PC-9 (cell line): ENCODE results near the gene CLDN34. TPM values are rescaled to one million over a fixed set of nuclear protein-coding genes. Genes with fewer than 3 reads are reported as not detected.

Experiments used
- BruUV-seq: library from RNA; stranded (reverse); fragments of 400-500 nt; replicated peaks from 2 replicates; lab custom pipeline; 2021; lab: Mats Ljungman, UMichigan
- CTCF ChIA-PET: fragments of 300-600 bp; sonication (Branson Sonifier 250); formaldehyde crosslinking; loops from one replicate; lab custom pipeline; 2022; ENCODE audit warnings: antibody characterized with exemption; lab: Charles Lee
- POLR2A ChIA-PET: fragments of 300-600 bp; sonication (Branson Sonifier 250); formaldehyde crosslinking; loops from one replicate; lab custom pipeline; 2022; ENCODE audit warnings: antibody characterized with exemption; ENCODE audit not compliant: unreplicated experiment; lab: Charles Lee
- DNase-seq, 2 experiments: peaks; one replicate each; pipeline versions ENCODE4 v3.0.0 to v3.0.0-alpha.2; 2015 to 2022; ENCODE audit warnings: mixed read lengths in 1 of 2
- H2AFZ ChIP-seq: fragments of 200-600 bp; sonication (generic); 2 replicates; pipeline ENCODE4 v1.8.1; 2017; ENCODE audit warnings: antibody characterized with exemption
- H3F3A ChIP-seq: fragments of 200-600 bp; sonication (generic); 2 replicates; pipeline ENCODE4 v1.8.1; 2017; ENCODE audit warnings: antibody characterized with exemption, mild to moderate bottlenecking, low read depth; ENCODE audit not compliant: insufficient read depth
- H3K27ac ChIP-seq: fragments of 200-600 bp; sonication (generic); 2 replicates; pipeline ENCODE4 v1.6.1; 2016; ENCODE audit warnings: mixed run types
- H3K27me3 ChIP-seq: fragments of 200-600 bp; sonication (generic); 2 replicates; pipeline ENCODE4 v1.6.1; 2016; ENCODE audit warnings: low read depth, mixed run types; ENCODE audit not compliant: insufficient read depth
- H3K36me3 ChIP-seq: fragments of 200-600 bp; sonication (generic); 2 replicates; pipeline ENCODE4 v1.6.1; 2016; ENCODE audit warnings: low read depth, mixed run types
- H3K4me1 ChIP-seq: fragments of 200-600 bp; sonication (generic); replicated peaks from 2 replicates; pipeline ENCODE4 v1.6.1; 2016; ENCODE audit warnings: mixed run types; ENCODE audit not compliant: insufficient read depth
- H3K4me2 ChIP-seq: fragments of 200-600 bp; sonication (generic); 2 replicates; pipeline ENCODE4 v1.6.1; 2017; ENCODE audit warnings: mixed run types
- H3K4me3 ChIP-seq: fragments of 200-600 bp; sonication (generic); 2 replicates; pipeline ENCODE4 v1.6.1; 2016; ENCODE audit warnings: mixed run types
- H3K79me2 ChIP-seq: fragments of 200-600 bp; sonication (generic); 2 replicates; pipeline ENCODE4 v1.6.1; 2017; ENCODE audit warnings: low read depth, mixed run types
- H3K9me2 ChIP-seq: fragments of 200-600 bp; sonication (generic); 2 replicates; pipeline ENCODE4 v1.8.1; 2017; ENCODE audit warnings: mild to moderate bottlenecking; ENCODE audit not compliant: insufficient read depth
- H3K9me3 ChIP-seq: fragments of 200-600 bp; sonication (generic); 2 replicates; pipeline ENCODE4 v1.8.1; 2016; ENCODE audit warnings: low read depth; ENCODE audit not compliant: insufficient read depth
- H4K20me1 ChIP-seq: fragments of 200-600 bp; sonication (generic); 2 replicates; pipeline ENCODE4 v1.8.1; 2017; ENCODE audit not compliant: insufficient read depth
- CTCF ChIP-seq: fragments of 200-600 bp; sonication (generic); conservative IDR thresholded peaks from 2 replicates; pipeline ENCODE4 v1.6.1; 2017; ENCODE audit warnings: mixed run types, antibody characterized with exemption, mild to moderate bottlenecking, moderate library complexity
- EZH2 ChIP-seq: fragments of 200-600 bp; sonication (generic); IDR thresholded peaks from 2 replicates; pipeline ENCODE4 v1.8.0; 2017; ENCODE audit warnings: antibody characterized with exemption, low read depth
- intact Hi-C: fragments of 100-400 bp; cut with micrococcal nuclease; formaldehyde crosslinking; loops from one replicate; pipeline ENCODE4 v1.10.0; 2022; ENCODE audit not compliant: unreplicated experiment
- total RNA-seq: library from RNA; stranded (reverse); gene quantifications from 2 replicates; pipeline ENCODE4 v1.2.3, GENCODE V29; 2021

Gene CLDN34
- total RNA-seq, 1 experiment from 2014 or later = not detected

- H3K27ac ChIP-seq = no peak overlapping the region
- H2AFZ ChIP-seq = no peak overlapping the region
- no peaks in the 10 kb centered on the region for H3F3A ChIP-seq
- no peak overlapping the region for H3K4me3 ChIP-seq
- H3K79me2 ChIP-seq = no peaks in the 10 kb centered on the region
- H3K9me3 ChIP-seq = no peaks in the 10 kb centered on the region; the same call in 1 of the 2 replicates
- BruUV-seq = no TSS peak
- no peak for DNase-seq
- H3K36me3 ChIP-seq = no peaks in the 10 kb centered on the region
- intact Hi-C loops = no loop called here
- ChIA-PET POLR2A (no interaction called here), CTCF (no interaction called here)
- no peak for TF ChIP-seq EZH2
- no peak for TF ChIP-seq CTCF
- no peaks in the 10 kb centered on the region for H4K20me1 ChIP-seq
- no peaks in the 10 kb centered on the region for H3K4me1 ChIP-seq
- no peaks in the 10 kb centered on the region for H3K9me2 ChIP-seq
- no peaks in the 10 kb centered on the region for H3K27me3 ChIP-seq
- no peak overlapping the region for H3K4me2 ChIP-seq
Observed at GRCh38 chrX:9997041-9997440, 29.9 kb downstream of the CLDN34 start.

DNA sequence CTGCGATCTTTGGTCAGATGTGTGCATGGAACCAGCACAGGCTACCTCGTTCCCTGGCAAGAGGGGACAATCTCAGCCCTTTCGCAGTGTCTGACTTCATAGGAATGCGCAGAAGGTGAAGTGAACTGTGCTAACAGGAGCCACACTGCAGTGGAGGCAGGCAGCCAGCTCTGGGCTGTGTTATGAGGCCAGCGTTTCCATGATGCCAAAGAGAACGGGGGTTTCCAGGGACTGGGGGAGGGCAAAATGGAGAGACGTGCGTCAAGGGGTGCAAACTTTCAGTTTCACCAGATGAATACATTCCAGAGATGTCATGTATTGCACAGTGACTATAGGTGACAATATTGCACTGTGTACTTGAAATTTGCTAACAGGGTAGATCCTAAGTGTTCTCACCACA, 30.4 kb downstream of the CLDN34 start:
- Histone ChIP-seq H3K4me2 (no peak overlapping the region), H3K9me3 (no peaks in the 10 kb centered on the region; the same call in 1 of the 2 replicates), H3K9me2 (no peaks in the 10 kb centered on the region), H3K4me1 (no peaks in the 10 kb centered on the region), H3K79me2 (no peaks in the 10 kb centered on the region), H4K20me1 (no peaks in the 10 kb centered on the region), H3K27me3 (no peaks in the 10 kb centered on the region), H3K27ac (no peak overlapping the region), H3F3A (peaks cover 2% of the 10 kb centered on the region; the same call in 1 of the 2 replicates), H3K4me3 (no peak overlapping the region), H3K36me3 (no peaks in the 10 kb centered on the region), H2AFZ (no peak overlapping the region)
- TF ChIP-seq CTCF (no peak), EZH2 (no peak)
- intact Hi-C loops = no loop called here
- POLR2A ChIA-PET = no interaction called here
- no peak for DNase-seq
- no TSS peak for BruUV-seq
- CTCF ChIA-PET = no interaction called here

DNA sequence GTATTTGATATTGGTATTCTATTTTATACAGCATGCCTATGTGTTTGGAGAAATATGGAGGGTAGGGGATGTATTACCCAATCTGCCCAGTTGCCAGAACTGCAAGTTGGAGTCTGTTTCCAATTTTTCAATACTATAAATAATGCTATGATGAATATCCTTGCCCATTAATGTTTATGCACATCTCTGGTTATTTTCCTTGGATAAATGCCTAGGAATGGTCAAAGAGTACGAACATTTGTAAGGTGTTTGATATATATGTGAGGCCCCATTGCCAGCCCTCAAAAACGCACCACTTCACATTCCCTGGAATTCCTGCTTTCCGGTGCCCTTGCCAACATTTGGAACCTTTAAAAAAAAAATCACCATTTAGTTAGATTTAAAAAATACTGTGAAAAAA, 34.3 kb downstream of the CLDN34 start:
- no peak for DNase-seq
- Histone ChIP-seq H3K36me3 (no peaks in the 10 kb centered on the region), H3K4me2 (no peak overlapping the region), H4K20me1 (no peaks in the 10 kb centered on the region), H2AFZ (no peak overlapping the region), H3K27me3 (no peaks in the 10 kb centered on the region), H3K9me2 (no peaks in the 10 kb centered on the region), H3K79me2 (no peaks in the 10 kb centered on the region), H3K4me1 (peaks cover 24% of the 10 kb centered on the region), H3K27ac (no peak overlapping the region), H3K4me3 (no peak overlapping the region), H3K9me3 (no peaks in the 10 kb centered on the region; the same call in 1 of the 2 replicates), H3F3A (peaks cover 26% of the 10 kb centered on the region)
- ChIA-PET POLR2A (no interaction called here), CTCF (no interaction called here)
- intact Hi-C loops = no loop called here
- no TSS peak for BruUV-seq
- TF ChIP-seq CTCF = no peak
- no peak for TF ChIP-seq EZH2
